Mammary epithelial cell (primary cell): ENCODE data around the gene RCBTB1.

Experiments used
- EZH2 ChIP-seq: IDR thresholded peaks from 2 replicates; pipeline ENCODE4 v1.6.1; 2012; ENCODE audit warnings: low read length, inconsistent platforms, borderline replicate concordance
- TF ChIP-seq, protein P1 (sequence below), 2 donors: IDR thresholded peaks in 1 of 2; conservative IDR thresholded peaks in 1 of 2; 2 replicates each; pipeline ENCODE4 v1.5.1; 2011 to 2012; ENCODE audit warnings: inconsistent platforms in 2 of 2, low read length in 2 of 2, mild to moderate bottlenecking in 2 of 2, control low read depth in 1 of 2, low read depth in 1 of 2; ENCODE audit not compliant: insufficient read depth in 1 of 2; ENCODE audit errors: extremely low read depth in 1 of 2

DNA sequence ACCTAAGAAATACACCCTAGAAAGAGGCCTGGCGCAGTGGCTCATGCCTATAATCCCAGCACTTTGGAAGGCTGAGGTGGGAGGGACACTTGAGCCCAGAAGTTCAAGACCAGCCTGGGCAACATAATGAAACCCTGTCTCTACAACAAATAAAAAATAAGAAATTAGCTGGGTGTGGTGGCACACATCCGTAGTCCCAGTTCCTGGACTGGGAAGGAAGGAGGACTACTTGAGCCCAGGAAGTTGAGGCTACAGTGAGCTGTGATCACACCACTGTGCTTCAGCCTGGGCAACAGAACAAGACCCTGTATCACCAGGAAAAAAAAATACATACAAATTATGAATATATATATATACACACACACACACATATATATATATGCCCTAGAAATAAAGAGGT, 47.0 kb downstream of the RCBTB1 start:
- TF ChIP-seq, protein P1, sequence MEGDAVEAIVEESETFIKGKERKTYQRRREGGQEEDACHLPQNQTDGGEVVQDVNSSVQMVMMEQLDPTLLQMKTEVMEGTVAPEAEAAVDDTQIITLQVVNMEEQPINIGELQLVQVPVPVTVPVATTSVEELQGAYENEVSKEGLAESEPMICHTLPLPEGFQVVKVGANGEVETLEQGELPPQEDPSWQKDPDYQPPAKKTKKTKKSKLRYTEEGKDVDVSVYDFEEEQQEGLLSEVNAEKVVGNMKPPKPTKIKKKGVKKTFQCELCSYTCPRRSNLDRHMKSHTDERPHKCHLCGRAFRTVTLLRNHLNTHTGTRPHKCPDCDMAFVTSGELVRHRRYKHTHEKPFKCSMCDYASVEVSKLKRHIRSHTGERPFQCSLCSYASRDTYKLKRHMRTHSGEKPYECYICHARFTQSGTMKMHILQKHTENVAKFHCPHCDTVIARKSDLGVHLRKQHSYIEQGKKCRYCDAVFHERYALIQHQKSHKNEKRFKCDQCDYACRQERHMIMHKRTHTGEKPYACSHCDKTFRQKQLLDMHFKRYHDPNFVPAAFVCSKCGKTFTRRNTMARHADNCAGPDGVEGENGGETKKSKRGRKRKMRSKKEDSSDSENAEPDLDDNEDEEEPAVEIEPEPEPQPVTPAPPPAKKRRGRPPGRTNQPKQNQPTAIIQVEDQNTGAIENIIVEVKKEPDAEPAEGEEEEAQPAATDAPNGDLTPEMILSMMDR (conservative IDR thresholded peaks at IDR 0.05 in 1 of 2, IDR thresholded peaks at IDR 0.05 in 1 of 2; ENCODE audit: extremely low read depth in 1 of 2, insufficient read depth in 1 of 2, low read depth in 1 of 2, low read length in 2 of 2): no peak
- no peak for TF ChIP-seq EZH2
